Transverse colon (tissue), 3 donors: Measurements from ENCODE around the gene LRP1B.

Experiments used
- CTCF ChIP-seq, 5 experiments: fragments of 200-600 bp in 3 of 5; fragments of 450-650 bp in 2 of 5; sonication (generic) in 3 of 5; IDR thresholded peaks; 1 replicate in 2 of 5; 2 replicates in 3 of 5; pipeline ENCODE4 v1.5.1; 2016 to 2017; ENCODE audit warnings: antibody characterized with exemption in 5 of 5, inconsistent platforms in 3 of 5, mild to moderate bottlenecking in 2 of 5, moderate library complexity in 1 of 5
- EP300 ChIP-seq: sonication (generic); formaldehyde crosslinking; IDR thresholded peaks from one replicate; pipeline ENCODE4 v1.6.1; 2017; ENCODE audit warnings: antibody characterized with exemption, low read depth

- TF ChIP-seq EP300 (no peak), CTCF (IDR thresholded peaks at IDR 0.05) (no peak)
These were observed 1626.2 kb downstream of the LRP1B start for GRCh38 chr2:140504601-140505000.
